ENCODE results near the gene DDR2. TPM values are rescaled to one million over a fixed set of nuclear protein-coding genes. Genes with fewer than 3 reads are reported as not detected.
A peak's percentile ranks its signal among the peaks of the same experiment; 100 is the strongest.

Gene DDR2
- total and polyA plus RNA-seq, 4 donors = 2.3 to 55.7 (median 17.6) TPM

DNA sequence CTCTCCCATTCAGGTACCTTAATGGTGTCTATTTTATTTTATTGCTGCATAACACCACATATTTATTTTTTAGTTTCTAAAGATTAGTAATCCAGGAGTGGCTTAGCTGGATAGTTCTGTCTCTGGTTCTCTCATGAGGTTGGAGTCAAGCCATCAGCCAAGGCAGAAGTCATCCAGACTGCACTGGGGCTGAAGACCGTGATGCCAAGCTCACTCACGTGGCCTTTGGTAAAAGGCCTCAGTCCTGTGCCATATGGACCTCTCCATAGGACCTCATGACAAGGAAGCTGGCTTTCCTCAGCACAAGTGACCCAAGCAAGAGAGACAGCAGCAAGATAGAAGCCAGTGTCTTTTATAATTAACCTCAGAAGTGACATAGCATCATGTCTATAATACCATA lies 23.0 kb upstream of the DDR2 start:
- H3K9me3 ChIP-seq (ENCODE audit: control insufficient read depth in 4 of 4, insufficient read depth in 3 of 4, low read length in 3 of 4) = peaks cover 0 to 2% (median 0%) of the 10 kb centered on the region in 4 donors
- no peak overlapping the region for H3K9ac ChIP-seq (ENCODE audit: insufficient read depth in 1 of 2, low read length in 2 of 2)
- H3K27ac ChIP-seq (ENCODE audit: low read depth in 1 of 2, low read length in 1 of 2) = no peak overlapping the region
- TF ChIP-seq, protein P1, sequence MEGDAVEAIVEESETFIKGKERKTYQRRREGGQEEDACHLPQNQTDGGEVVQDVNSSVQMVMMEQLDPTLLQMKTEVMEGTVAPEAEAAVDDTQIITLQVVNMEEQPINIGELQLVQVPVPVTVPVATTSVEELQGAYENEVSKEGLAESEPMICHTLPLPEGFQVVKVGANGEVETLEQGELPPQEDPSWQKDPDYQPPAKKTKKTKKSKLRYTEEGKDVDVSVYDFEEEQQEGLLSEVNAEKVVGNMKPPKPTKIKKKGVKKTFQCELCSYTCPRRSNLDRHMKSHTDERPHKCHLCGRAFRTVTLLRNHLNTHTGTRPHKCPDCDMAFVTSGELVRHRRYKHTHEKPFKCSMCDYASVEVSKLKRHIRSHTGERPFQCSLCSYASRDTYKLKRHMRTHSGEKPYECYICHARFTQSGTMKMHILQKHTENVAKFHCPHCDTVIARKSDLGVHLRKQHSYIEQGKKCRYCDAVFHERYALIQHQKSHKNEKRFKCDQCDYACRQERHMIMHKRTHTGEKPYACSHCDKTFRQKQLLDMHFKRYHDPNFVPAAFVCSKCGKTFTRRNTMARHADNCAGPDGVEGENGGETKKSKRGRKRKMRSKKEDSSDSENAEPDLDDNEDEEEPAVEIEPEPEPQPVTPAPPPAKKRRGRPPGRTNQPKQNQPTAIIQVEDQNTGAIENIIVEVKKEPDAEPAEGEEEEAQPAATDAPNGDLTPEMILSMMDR (IDR thresholded peaks at IDR 0.05; ENCODE audit: control extremely low read depth, extremely low read depth) = no peak
- WGBS, 2 donors = 93 to 98% methylated on average over 2 of the region's 2 CpGs
- peaks cover 0 to 3% (median 1%) of the 10 kb centered on the region in 4 donors for H3K36me3 ChIP-seq (ENCODE audit: control insufficient read depth in 4 of 4, insufficient read depth in 4 of 4, low read length in 4 of 4)
- H3K4me1 ChIP-seq (ENCODE audit: control insufficient read depth in 5 of 5, insufficient read depth in 5 of 5, low read length in 5 of 5) = peaks cover 0 to 7% (median 3%) of the 10 kb centered on the region in 5 donors
- DNase-seq (no peak), ATAC-seq (ENCODE audit: insufficient read depth, low FRiP score) (no peak)
- no peaks in the 10 kb centered on the region for H3K27me3 ChIP-seq (ENCODE audit: control insufficient read depth in 3 of 3, insufficient read depth in 3 of 3, low read length in 2 of 3)
- no peak overlapping the region for H3K4me3 ChIP-seq

DNA sequence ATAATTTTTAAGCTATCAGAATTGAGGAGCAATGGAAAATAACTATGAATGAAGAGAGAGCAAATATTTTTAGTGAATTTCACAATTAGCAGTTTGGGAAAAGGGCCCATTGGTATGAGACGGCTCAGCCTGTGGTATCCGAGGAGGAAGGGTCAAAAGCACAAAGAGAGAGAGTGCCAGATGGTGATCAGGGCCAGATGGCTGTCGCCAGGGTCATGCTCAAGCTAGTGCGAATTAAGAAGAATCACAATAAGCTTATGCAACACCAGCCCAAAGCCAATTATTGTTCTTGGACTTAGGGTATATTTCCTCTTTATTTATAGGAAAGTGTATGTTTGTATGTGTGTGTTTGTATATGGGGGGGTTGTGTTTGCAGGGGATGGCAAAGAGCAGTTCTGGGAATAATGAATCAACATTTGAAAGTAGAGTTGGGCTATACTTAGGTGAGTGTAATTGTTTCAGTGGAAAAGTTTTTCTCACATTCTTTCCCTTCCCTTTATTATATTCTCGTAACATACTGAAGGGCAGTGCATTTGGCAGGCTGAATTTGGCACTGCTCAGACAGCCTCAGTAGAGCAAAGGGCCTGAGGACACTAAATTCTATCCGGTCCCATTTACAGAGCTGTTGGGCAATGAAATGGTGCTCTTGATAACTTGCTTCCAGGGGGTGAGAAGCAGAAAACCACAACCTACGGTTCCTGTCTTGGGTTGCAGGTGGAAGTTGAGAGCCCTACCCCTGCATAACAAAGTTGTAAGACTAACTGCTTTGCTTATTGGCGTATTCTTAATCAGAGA lies 19.5 kb upstream of the DDR2 start:
- no peak overlapping the region for H3K9ac ChIP-seq (ENCODE audit: insufficient read depth in 1 of 2, low read length in 2 of 2)
- H3K27me3 ChIP-seq (ENCODE audit: control insufficient read depth in 3 of 3, insufficient read depth in 3 of 3, low read length in 2 of 3) = no peaks in the 10 kb centered on the region
- no peak overlapping the region for H3K4me3 ChIP-seq
- H3K36me3 ChIP-seq (ENCODE audit: control insufficient read depth in 4 of 4, insufficient read depth in 4 of 4, low read length in 4 of 4) = peaks cover 0 to 3% (median 0%) of the 10 kb centered on the region in 4 donors
- peaks cover 0 to 10% (median 5%) of the 10 kb centered on the region in 4 donors for H3K9me3 ChIP-seq (ENCODE audit: control insufficient read depth in 4 of 4, insufficient read depth in 3 of 4, low read length in 3 of 4)
- 59 to 60% methylated on average over 8 of the region's 8 CpGs for WGBS, 2 donors
- no peak overlapping the region for H3K27ac ChIP-seq (ENCODE audit: low read depth in 1 of 2, low read length in 1 of 2)
- DNase-seq = peak; percentile 54 to 82 (median 60)
- TF ChIP-seq, protein P1 (IDR thresholded peaks at IDR 0.05; ENCODE audit: control extremely low read depth, extremely low read depth) = no peak
- peaks cover 0 to 7% (median 3%) of the 10 kb centered on the region in 5 donors for H3K4me1 ChIP-seq (ENCODE audit: control insufficient read depth in 5 of 5, insufficient read depth in 5 of 5, low read length in 5 of 5)
- ATAC-seq (ENCODE audit: insufficient read depth, low FRiP score) = no peak

DNA sequence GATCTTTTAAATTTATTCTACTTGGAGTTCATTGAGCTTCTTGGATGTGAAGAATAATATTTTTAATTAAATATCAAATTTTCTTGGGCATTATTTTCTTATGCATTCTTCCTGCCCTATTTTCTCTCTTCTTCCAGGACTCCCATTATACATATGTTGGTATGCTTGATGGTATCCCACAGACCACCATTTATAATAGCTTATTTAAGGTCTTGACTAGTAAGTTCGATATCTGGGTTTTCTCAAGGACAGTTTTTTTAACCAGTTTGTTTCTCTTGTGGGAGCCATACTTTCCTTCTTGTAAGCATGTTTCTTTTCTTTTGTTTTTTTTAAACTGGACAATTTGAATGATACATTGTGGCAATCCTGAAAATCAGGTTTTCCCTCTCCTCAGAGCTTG lies 15.4 kb upstream of the DDR2 start:
- TF ChIP-seq, protein P1 (IDR thresholded peaks at IDR 0.05; ENCODE audit: control extremely low read depth, extremely low read depth) = no peak
- peaks cover 0 to 10% (median 4%) of the 10 kb centered on the region in 4 donors for H3K9me3 ChIP-seq (ENCODE audit: control insufficient read depth in 4 of 4, insufficient read depth in 3 of 4, low read length in 3 of 4)
- H3K9ac ChIP-seq (ENCODE audit: insufficient read depth in 1 of 2, low read length in 2 of 2) = no peak overlapping the region
- no peak overlapping the region for H3K4me3 ChIP-seq
- no peak for ATAC-seq (ENCODE audit: insufficient read depth, low FRiP score)
- no peaks in the 10 kb centered on the region for H3K36me3 ChIP-seq (ENCODE audit: control insufficient read depth in 4 of 4, insufficient read depth in 4 of 4, low read length in 4 of 4)
- no peaks in the 10 kb centered on the region for H3K27me3 ChIP-seq (ENCODE audit: control insufficient read depth in 3 of 3, insufficient read depth in 3 of 3, low read length in 2 of 3)
- no peak overlapping the region for H3K27ac ChIP-seq (ENCODE audit: low read depth in 1 of 2, low read length in 1 of 2)
- no peak for DNase-seq
- peaks cover 0 to 9% (median 3%) of the 10 kb centered on the region in 5 donors for H3K4me1 ChIP-seq (ENCODE audit: control insufficient read depth in 5 of 5, insufficient read depth in 5 of 5, low read length in 5 of 5)
- WGBS, 2 donors = 95 to 100% methylated on average over 1 of the region's 1 CpG
